RPMI8226 (cell line): Measurements from ENCODE around the gene BRME1.
"Not testable (repeated sequence)": the region's sequence is repeated elsewhere in the genome, so short reads cannot be mapped to it uniquely, and the experiment has no call there.

ENCODE experiments used
- DNase-seq: peaks from one replicate; pipeline ENCODE4 v3.0.0-alpha.2; 2015

Gene BRME1

GRCh38 chr19:13864667-13865570 lies 41.0 kb downstream of the BRME1 start:
- peak; percentile 44 for DNase-seq

GRCh38 chr19:13864046-13864666 lies 41.8 kb downstream of the BRME1 start:
- peak; percentile 66 for DNase-seq

- peak; percentile 87 for DNase-seq
Measured at GRCh38 chr19:13861714-13862531, 44.0 kb downstream of the BRME1 start.

- DNase-seq, result no peak
Measured at GRCh38 chr19:13861392-13861713, 44.6 kb downstream of the BRME1 start.

- no peak for DNase-seq
Measured at GRCh38 chr19:13860679-13861391, 45.1 kb downstream of the BRME1 start.

- no peak for DNase-seq
Measured at GRCh38 chr19:13859361-13859880, 46.5 kb downstream of the BRME1 start.

- DNase-seq, result no peak
Measured at GRCh38 chr19:13856497-13856896, 49.4 kb downstream of the BRME1 start.

GRCh38 chr19:13852171-13852707 lies 53.7 kb downstream of the BRME1 start:
- not testable (repeated sequence) for DNase-seq

- DNase-seq, result not testable (repeated sequence)
Measured at GRCh38 chr19:13851734-13852114, 54.2 kb downstream of the BRME1 start.

GRCh38 chr19:13850910-13851733 lies 54.8 kb downstream of the BRME1 start:
- no peak for DNase-seq

GRCh38 chr19:13849991-13850909 lies 55.7 kb downstream of the BRME1 start:
- DNase-seq, result peak; percentile 73

- no peak for DNase-seq
Measured at GRCh38 chr19:13848798-13849676, 56.9 kb downstream of the BRME1 start.

GRCh38 chr19:13848340-13848677 lies 57.6 kb downstream of the BRME1 start:
- no peak for DNase-seq

- DNase-seq, result peak; percentile 94
Measured at GRCh38 chr19:13847407-13848339, 58.2 kb downstream of the BRME1 start.

GRCh38 chr19:13846557-13847406 lies 59.1 kb downstream of the BRME1 start:
- DNase-seq, result peak; percentile 97

- DNase-seq, result no peak
Measured at GRCh38 chr19:13844130-13844631, 61.7 kb downstream of the BRME1 start.
